ENCODE results near the gene KLB.
A peak's percentile ranks its signal among the peaks of the same experiment; 100 is the strongest.

KLB gene

GRCh38 chr4:39452860-39453587 lies 46.3 kb downstream of the KLB start:
- Histone ChIP-seq H3F3A (ENCODE audit: low read depth) (peaks cover 4% of the 10 kb centered on the region; the same call in 1 of the 2 replicates), H3K4me1 (ENCODE audit: insufficient read depth, low read length, poor library complexity, severe bottlenecking) (peaks cover 28% of the 10 kb centered on the region), H4K20me1 (ENCODE audit: insufficient read depth, low read length, poor library complexity, severe bottlenecking) (peaks cover 61% of the 10 kb centered on the region), H3K4me2 (ENCODE audit: low read depth, low read length, poor library complexity, severe bottlenecking) (peak overlapping the region; percentile 11), H3K27me3 (ENCODE audit: insufficient read depth, low read length, poor library complexity, severe bottlenecking) (peaks cover 1% of the 10 kb centered on the region), H3K79me2 (ENCODE audit: insufficient read depth, low read length) (peaks cover 56% of the 10 kb centered on the region), H3K9me3 (ENCODE audit: insufficient read depth, low read depth, low read length) (no peaks in the 10 kb centered on the region), H3K9ac (ENCODE audit: low read depth, low read length, poor library complexity, severe bottlenecking) (no peak overlapping the region), H2AFZ (ENCODE audit: low read length) (no peak overlapping the region), H3K36me3 (ENCODE audit: insufficient read depth, low read length) (peaks cover 60% of the 10 kb centered on the region), H3K9me2 (replicated peaks; ENCODE audit: low read depth, low read length) (no peaks in the 10 kb centered on the region), H3K4me3 (ENCODE audit: low read length, poor library complexity, severe bottlenecking) (no peak overlapping the region)
- TF ChIP-seq CTCF (conservative IDR thresholded peaks at IDR 0.05; ENCODE audit: low read length) (no peak), EZH2phosphoT487 (IDR thresholded peaks at IDR 0.05; ENCODE audit: borderline replicate concordance) (no peak)

- Histone ChIP-seq H3K4me3 (ENCODE audit: low read length, poor library complexity, severe bottlenecking) (no peak overlapping the region), H3K79me2 (ENCODE audit: insufficient read depth, low read length) (peaks cover 63% of the 10 kb centered on the region), H3K4me2 (ENCODE audit: low read depth, low read length, poor library complexity, severe bottlenecking) (no peak overlapping the region), H3K27me3 (ENCODE audit: insufficient read depth, low read length, poor library complexity, severe bottlenecking) (peaks cover 8% of the 10 kb centered on the region), H2AFZ (ENCODE audit: low read length) (no peak overlapping the region), H3K36me3 (ENCODE audit: insufficient read depth, low read length) (peaks cover 60% of the 10 kb centered on the region), H4K20me1 (ENCODE audit: insufficient read depth, low read length, poor library complexity, severe bottlenecking) (peaks cover 66% of the 10 kb centered on the region), H3F3A (ENCODE audit: low read depth) (peaks cover 4% of the 10 kb centered on the region; the same call in 1 of the 2 replicates), H3K9ac (ENCODE audit: low read depth, low read length, poor library complexity, severe bottlenecking) (no peak overlapping the region), H3K9me3 (ENCODE audit: insufficient read depth, low read depth, low read length) (no peaks in the 10 kb centered on the region), H3K4me1 (ENCODE audit: insufficient read depth, low read length, poor library complexity, severe bottlenecking) (peaks cover 28% of the 10 kb centered on the region), H3K9me2 (replicated peaks; ENCODE audit: low read depth, low read length) (no peaks in the 10 kb centered on the region)
- TF ChIP-seq EZH2phosphoT487 (IDR thresholded peaks at IDR 0.05; ENCODE audit: borderline replicate concordance): no peak
- no peak for TF ChIP-seq CTCF (conservative IDR thresholded peaks at IDR 0.05; ENCODE audit: low read length)
Measured at GRCh38 chr4:39453738-39454137, 47.0 kb downstream of the KLB start.

GRCh38 chr4:39455486-39455885 lies 48.8 kb downstream of the KLB start:
- Histone ChIP-seq H3K36me3 (ENCODE audit: insufficient read depth, low read length) (peaks cover 60% of the 10 kb centered on the region), H3K79me2 (ENCODE audit: insufficient read depth, low read length) (peaks cover 76% of the 10 kb centered on the region), H3K4me1 (ENCODE audit: insufficient read depth, low read length, poor library complexity, severe bottlenecking) (peaks cover 28% of the 10 kb centered on the region), H3F3A (ENCODE audit: low read depth) (no peaks in the 10 kb centered on the region; the same call in 1 of the 2 replicates), H3K9me2 (replicated peaks; ENCODE audit: low read depth, low read length) (no peaks in the 10 kb centered on the region), H3K4me2 (ENCODE audit: low read depth, low read length, poor library complexity, severe bottlenecking) (peak overlapping the region; percentile 100), H4K20me1 (ENCODE audit: insufficient read depth, low read length, poor library complexity, severe bottlenecking) (peaks cover 66% of the 10 kb centered on the region), H3K9me3 (ENCODE audit: insufficient read depth, low read depth, low read length) (no peaks in the 10 kb centered on the region), H2AFZ (ENCODE audit: low read length) (no peak overlapping the region), H3K9ac (ENCODE audit: low read depth, low read length, poor library complexity, severe bottlenecking) (peak overlapping the region; percentile 95), H3K27me3 (ENCODE audit: insufficient read depth, low read length, poor library complexity, severe bottlenecking) (peaks cover 9% of the 10 kb centered on the region), H3K4me3 (ENCODE audit: low read length, poor library complexity, severe bottlenecking) (peak overlapping the region; percentile 88)
- TF ChIP-seq EZH2phosphoT487 (IDR thresholded peaks at IDR 0.05; ENCODE audit: borderline replicate concordance): no peak
- no peak for TF ChIP-seq CTCF (conservative IDR thresholded peaks at IDR 0.05; ENCODE audit: low read length)

Measured in Loucy (cell line).